Mucosa of stomach (tissue), 1 donor: ENCODE results near the gene HBP1.
"Not testable (repeated sequence)": the region's sequence is repeated elsewhere in the genome, so short reads cannot be mapped to it uniquely, and the experiment has no call there.

Source experiments
- H3K27me3 ChIP-seq: one replicate; pipeline ENCODE4 v1.7.0; 2013; ENCODE audit warnings: mild to moderate bottlenecking, low read length; ENCODE audit not compliant: control insufficient read depth, insufficient read depth
- H3K36me3 ChIP-seq: one replicate; pipeline ENCODE4 v1.7.0; 2013; ENCODE audit warnings: low read length; ENCODE audit not compliant: control insufficient read depth, insufficient read depth
- H3K4me1 ChIP-seq: one replicate; pipeline ENCODE4 v1.7.0; 2013; ENCODE audit warnings: mild to moderate bottlenecking, low read length; ENCODE audit not compliant: control insufficient read depth, insufficient read depth
- H3K4me3 ChIP-seq: one replicate; pipeline ENCODE4 v1.7.0; 2013; ENCODE audit warnings: low read length
- H3K9ac ChIP-seq: one replicate; pipeline ENCODE4 v1.7.0; 2013; ENCODE audit warnings: mild to moderate bottlenecking, low read length, moderate library complexity
- H3K9me3 ChIP-seq: one replicate; pipeline ENCODE4 v1.7.0; 2013; ENCODE audit warnings: mild to moderate bottlenecking, low read length, moderate library complexity; ENCODE audit not compliant: control insufficient read depth
- donor health status: Pancreatic carcinoma.

Gene HBP1

DNA sequence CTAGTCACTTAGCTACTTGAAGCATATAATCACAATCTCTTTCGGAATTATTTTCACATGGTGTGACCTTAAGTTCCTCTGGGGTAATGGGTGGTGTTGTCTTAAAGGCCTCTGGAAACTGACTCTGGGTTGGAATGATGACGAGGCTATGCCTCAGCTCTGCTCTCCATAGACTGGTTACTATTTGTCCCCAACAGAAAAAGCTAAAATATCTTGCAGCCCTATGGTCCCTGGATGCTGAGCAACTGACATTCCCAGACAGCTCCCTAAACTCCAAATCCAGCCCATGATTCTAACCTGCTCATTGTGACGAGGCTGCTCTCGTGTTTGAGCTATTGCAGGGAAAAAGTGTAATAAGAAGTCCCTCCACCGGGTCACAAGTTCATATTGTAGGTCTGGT, 51.6 kb downstream of the HBP1 start:
- Histone ChIP-seq H3K36me3 (no peaks in the 10 kb centered on the region), H3K4me1 (peaks cover 7% of the 10 kb centered on the region), H3K27me3 (no peaks in the 10 kb centered on the region), H3K9ac (no peak overlapping the region), H3K9me3 (no peaks in the 10 kb centered on the region), H3K4me3 (no peak overlapping the region)

- not testable (repeated sequence) for H3K9me3 ChIP-seq, H3K27me3 ChIP-seq, H3K4me3 ChIP-seq, H3K4me1 ChIP-seq, H3K9ac ChIP-seq, H3K36me3 ChIP-seq
Measured at GRCh38 chr7:107220806-107221205, 52.0 kb downstream of the HBP1 start.

DNA sequence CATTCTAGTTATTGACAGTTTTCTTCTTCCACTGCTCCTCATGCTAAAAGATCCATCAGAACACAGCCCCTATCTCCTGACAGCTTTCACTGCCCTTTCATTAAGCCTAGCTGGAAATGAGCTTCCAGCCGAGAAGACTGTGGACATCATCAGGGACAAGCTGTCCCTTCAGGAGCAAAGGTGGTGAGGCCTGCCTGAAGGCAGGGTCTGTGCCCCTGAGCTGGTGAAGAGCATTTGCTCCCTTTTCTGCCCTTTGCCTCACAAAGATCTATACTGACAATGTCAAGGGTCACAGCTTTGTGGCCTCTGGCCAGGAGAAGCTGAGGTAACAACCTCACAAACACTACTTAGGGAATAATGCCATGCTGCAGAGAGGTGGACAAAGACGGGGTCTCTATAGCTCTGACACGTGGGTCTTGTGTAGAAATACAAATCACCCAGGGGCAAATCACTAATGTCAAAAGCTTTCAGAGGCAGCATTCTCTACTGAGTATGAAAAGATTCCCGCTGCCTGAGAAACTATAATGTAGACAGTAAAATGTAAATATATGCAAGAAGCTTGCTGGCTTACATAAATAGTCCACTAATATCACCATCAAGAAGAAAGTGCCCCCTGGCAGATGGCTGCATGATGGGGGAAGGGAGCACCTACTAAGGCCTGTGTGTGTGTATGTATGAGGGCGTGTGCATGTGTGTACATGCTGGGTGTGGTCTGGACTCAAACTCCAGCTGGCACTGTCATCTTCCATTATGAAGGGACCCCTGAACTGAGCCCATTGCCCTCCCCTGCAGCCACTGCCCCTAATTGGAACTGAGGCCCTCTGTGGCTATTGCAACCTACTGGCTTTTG, 55.8 kb downstream of the HBP1 start:
- no peaks in the 10 kb centered on the region for H3K27me3 ChIP-seq
- no peak overlapping the region for H3K9ac ChIP-seq
- H3K4me1 ChIP-seq: peaks cover 7% of the 10 kb centered on the region
- no peak overlapping the region for H3K4me3 ChIP-seq
- H3K36me3 ChIP-seq: no peaks in the 10 kb centered on the region
- no peaks in the 10 kb centered on the region for H3K9me3 ChIP-seq

- Histone ChIP-seq H3K4me3 (no peak overlapping the region), H3K9me3 (no peaks in the 10 kb centered on the region), H3K9ac (no peak overlapping the region), H3K4me1 (peaks cover 7% of the 10 kb centered on the region), H3K36me3 (no peaks in the 10 kb centered on the region), H3K27me3 (no peaks in the 10 kb centered on the region)
Measured at GRCh38 chr7:107228291-107228690, 59.5 kb downstream of the HBP1 start.

DNA sequence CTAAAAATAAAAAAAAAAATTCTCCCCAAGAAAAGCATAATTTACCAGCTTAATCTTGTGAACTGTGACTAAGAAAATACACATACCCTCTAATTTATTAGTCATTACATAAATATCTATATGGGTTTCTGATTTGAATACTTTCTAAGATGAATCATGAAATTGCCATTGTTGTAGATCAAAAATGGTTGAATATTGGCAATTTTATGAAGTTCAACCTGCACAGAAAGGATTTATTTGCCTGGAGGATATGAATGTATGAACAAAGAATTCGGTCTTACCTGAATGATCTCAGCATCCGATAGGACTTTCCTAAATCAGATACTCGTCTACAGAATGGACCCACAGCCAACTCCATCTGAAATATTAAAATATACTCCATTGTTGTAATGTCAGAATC, 61.5 kb downstream of the HBP1 start:
- Histone ChIP-seq H3K27me3 (no peaks in the 10 kb centered on the region), H3K36me3 (no peaks in the 10 kb centered on the region), H3K4me1 (no peaks in the 10 kb centered on the region), H3K4me3 (no peak overlapping the region), H3K9ac (no peak overlapping the region), H3K9me3 (no peaks in the 10 kb centered on the region)

DNA sequence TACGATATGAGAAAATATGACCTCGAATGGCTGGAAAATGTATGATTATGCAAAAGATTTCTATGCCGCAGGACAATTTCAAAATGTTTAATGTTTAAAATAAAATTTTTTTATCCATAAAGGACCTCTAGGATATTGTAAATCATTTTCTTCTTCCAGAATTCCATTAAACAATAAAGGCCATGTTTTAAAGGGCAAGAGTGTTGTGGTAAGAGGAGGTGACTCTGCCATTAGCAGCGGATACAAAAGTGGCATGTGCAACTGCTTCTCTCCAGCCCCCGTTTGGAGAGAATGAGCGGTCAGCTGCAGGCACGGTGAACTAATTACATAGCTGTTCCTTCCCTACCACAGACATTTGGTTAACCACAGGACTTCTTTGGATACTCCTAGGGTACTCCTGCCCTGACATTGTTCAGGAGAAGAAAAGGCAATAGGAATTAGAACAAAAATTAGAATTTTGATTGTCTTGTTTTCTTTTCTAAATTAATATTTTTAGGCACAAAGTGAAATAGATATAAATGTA, 63.8 kb downstream of the HBP1 start:
- H3K9me3 ChIP-seq: no peaks in the 10 kb centered on the region
- H3K4me1 ChIP-seq: no peaks in the 10 kb centered on the region
- H3K27me3 ChIP-seq: no peaks in the 10 kb centered on the region
- no peaks in the 10 kb centered on the region for H3K36me3 ChIP-seq
- H3K4me3 ChIP-seq: no peak overlapping the region
- no peak overlapping the region for H3K9ac ChIP-seq

DNA sequence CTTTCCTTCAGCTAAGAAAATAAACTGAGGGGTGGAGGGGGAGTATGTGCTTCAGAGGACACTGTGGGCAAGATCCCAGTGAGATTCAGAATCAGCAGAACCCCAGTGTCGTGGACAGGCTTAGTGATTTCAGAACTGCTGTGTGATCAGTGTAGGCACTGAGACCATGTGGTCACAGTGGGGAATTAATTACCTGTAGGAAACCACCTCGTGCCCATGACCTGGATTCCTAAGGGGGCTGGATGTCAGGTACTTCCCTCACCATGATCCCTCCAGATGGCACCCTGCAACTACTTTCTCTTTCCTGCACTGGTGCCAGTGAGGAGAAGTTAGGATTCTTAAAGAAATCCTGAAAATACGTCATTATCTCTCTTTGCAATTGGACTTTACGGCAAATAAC, 64.4 kb downstream of the HBP1 start:
- H3K27me3 ChIP-seq: no peaks in the 10 kb centered on the region
- no peaks in the 10 kb centered on the region for H3K36me3 ChIP-seq
- no peaks in the 10 kb centered on the region for H3K9me3 ChIP-seq
- no peak overlapping the region for H3K4me3 ChIP-seq
- H3K4me1 ChIP-seq: no peaks in the 10 kb centered on the region
- H3K9ac ChIP-seq: no peak overlapping the region

DNA sequence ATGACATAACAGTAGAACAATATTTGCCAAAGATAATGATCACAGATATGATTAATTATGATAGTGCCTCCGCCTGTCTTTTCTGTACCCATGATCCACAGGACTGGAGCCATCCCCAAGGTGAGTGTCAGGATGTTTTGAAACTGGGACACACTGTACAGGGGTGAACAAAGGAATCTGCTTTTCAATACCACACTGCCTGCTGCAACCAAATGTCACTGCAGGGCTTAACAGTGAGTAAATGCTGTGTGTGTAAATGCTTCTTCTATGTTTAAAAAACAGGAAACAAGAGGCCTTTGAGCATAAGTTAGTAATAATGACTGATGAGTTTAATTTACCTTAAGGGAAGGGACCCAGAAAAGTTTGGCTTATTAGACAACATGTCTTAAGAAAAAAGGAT, 65.2 kb downstream of the HBP1 start:
- H3K9ac ChIP-seq: no peak overlapping the region
- no peak overlapping the region for H3K4me3 ChIP-seq
- no peaks in the 10 kb centered on the region for H3K36me3 ChIP-seq
- H3K27me3 ChIP-seq: no peaks in the 10 kb centered on the region
- H3K9me3 ChIP-seq: no peaks in the 10 kb centered on the region
- no peaks in the 10 kb centered on the region for H3K4me1 ChIP-seq

GRCh38 chr7:107234436-107234835, 65.6 kb downstream of the HBP1 start:
- Histone ChIP-seq H3K9me3 (no peaks in the 10 kb centered on the region), H3K27me3 (no peaks in the 10 kb centered on the region), H3K9ac (no peak overlapping the region), H3K4me1 (no peaks in the 10 kb centered on the region), H3K4me3 (no peak overlapping the region), H3K36me3 (no peaks in the 10 kb centered on the region)

- Histone ChIP-seq H3K36me3 (no peaks in the 10 kb centered on the region), H3K27me3 (no peaks in the 10 kb centered on the region), H3K9ac (no peak overlapping the region), H3K9me3 (no peaks in the 10 kb centered on the region), H3K4me1 (no peaks in the 10 kb centered on the region), H3K4me3 (no peak overlapping the region)
Measured at GRCh38 chr7:107236862-107237261, 68.1 kb downstream of the HBP1 start.

GRCh38 chr7:107237451-107237850, 68.6 kb downstream of the HBP1 start:
- no peaks in the 10 kb centered on the region for H3K9me3 ChIP-seq
- H3K9ac ChIP-seq: no peak overlapping the region
- H3K36me3 ChIP-seq: no peaks in the 10 kb centered on the region
- no peak overlapping the region for H3K4me3 ChIP-seq
- H3K4me1 ChIP-seq: no peaks in the 10 kb centered on the region
- no peaks in the 10 kb centered on the region for H3K27me3 ChIP-seq

GRCh38 chr7:107242267-107242666, 73.5 kb downstream of the HBP1 start:
- no peak overlapping the region for H3K9ac ChIP-seq
- no peak overlapping the region for H3K4me3 ChIP-seq
- no peaks in the 10 kb centered on the region for H3K27me3 ChIP-seq
- H3K9me3 ChIP-seq: no peaks in the 10 kb centered on the region
- no peaks in the 10 kb centered on the region for H3K4me1 ChIP-seq
- H3K36me3 ChIP-seq: no peaks in the 10 kb centered on the region
